Sigmoid colon (tissue), 4 donors: ENCODE results near the gene HRH4.

Experiments used
- CTCF ChIP-seq, 4 experiments: fragments of 450-650 bp in 3 of 4; fragments of 200-600 bp in 1 of 4; IDR thresholded peaks; one replicate each; pipeline ENCODE4 v1.5.1; 2016 to 2019; ENCODE audit warnings: antibody characterized with exemption in 4 of 4, mild to moderate bottlenecking in 3 of 4, moderate library complexity in 2 of 4
- POLR2A ChIP-seq, 2 donors: fragments of 450-650 bp; IDR thresholded peaks; one replicate each; pipeline ENCODE4 v1.6.1; 2016; ENCODE audit warnings: antibody characterized with exemption in 2 of 2, mild to moderate bottlenecking in 2 of 2, moderate library complexity in 2 of 2
- POLR2AphosphoS5 ChIP-seq, 4 donors: sonication (generic); formaldehyde crosslinking; IDR thresholded peaks; one replicate each; pipeline ENCODE4 v1.6.1; 2017; ENCODE audit warnings: antibody characterized with exemption in 4 of 4

- TF ChIP-seq CTCF (IDR thresholded peaks at IDR 0.05), result no peak
- no peak for TF ChIP-seq POLR2AphosphoS5 (IDR thresholded peaks at IDR 0.05)
- TF ChIP-seq POLR2A (IDR thresholded peaks at IDR 0.05), result no peak
These were observed 45.7 kb downstream of the HRH4 start for GRCh38 chr18:24506175-24506574.
